Measurements from ENCODE around the gene HOXA7.

Gene HOXA7

GRCh38 chr7:27105301-27106031 is 51.0 kb downstream of the HOXA7 start:
- no peak overlapping the region for H3K27ac ChIP-seq
- no peak for TF ChIP-seq ZFX (IDR thresholded peaks at IDR 0.05; ENCODE audit: borderline replicate concordance)
- TF ChIP-seq, protein P1, sequence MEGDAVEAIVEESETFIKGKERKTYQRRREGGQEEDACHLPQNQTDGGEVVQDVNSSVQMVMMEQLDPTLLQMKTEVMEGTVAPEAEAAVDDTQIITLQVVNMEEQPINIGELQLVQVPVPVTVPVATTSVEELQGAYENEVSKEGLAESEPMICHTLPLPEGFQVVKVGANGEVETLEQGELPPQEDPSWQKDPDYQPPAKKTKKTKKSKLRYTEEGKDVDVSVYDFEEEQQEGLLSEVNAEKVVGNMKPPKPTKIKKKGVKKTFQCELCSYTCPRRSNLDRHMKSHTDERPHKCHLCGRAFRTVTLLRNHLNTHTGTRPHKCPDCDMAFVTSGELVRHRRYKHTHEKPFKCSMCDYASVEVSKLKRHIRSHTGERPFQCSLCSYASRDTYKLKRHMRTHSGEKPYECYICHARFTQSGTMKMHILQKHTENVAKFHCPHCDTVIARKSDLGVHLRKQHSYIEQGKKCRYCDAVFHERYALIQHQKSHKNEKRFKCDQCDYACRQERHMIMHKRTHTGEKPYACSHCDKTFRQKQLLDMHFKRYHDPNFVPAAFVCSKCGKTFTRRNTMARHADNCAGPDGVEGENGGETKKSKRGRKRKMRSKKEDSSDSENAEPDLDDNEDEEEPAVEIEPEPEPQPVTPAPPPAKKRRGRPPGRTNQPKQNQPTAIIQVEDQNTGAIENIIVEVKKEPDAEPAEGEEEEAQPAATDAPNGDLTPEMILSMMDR (IDR thresholded peaks at IDR 0.05) = no peak

- H3K27ac ChIP-seq = no peak overlapping the region
- TF ChIP-seq ZFX (IDR thresholded peaks at IDR 0.05; ENCODE audit: borderline replicate concordance) = no peak
- TF ChIP-seq, protein P1 (IDR thresholded peaks at IDR 0.05) = no peak
Measured at GRCh38 chr7:27104341-27105058, 52.0 kb downstream of the HOXA7 start.
